Measurements from ENCODE around the gene CHST6. TPM values are rescaled to one million over a fixed set of nuclear protein-coding genes. Genes with fewer than 3 reads are reported as not detected.
"Not testable (repeated sequence)": the region's sequence is repeated elsewhere in the genome, so short reads cannot be mapped to it uniquely, and the experiment has no call there.

CHST6 gene
- total RNA-seq, 1 donor from 2014 or later, result 4.4 TPM

DNA sequence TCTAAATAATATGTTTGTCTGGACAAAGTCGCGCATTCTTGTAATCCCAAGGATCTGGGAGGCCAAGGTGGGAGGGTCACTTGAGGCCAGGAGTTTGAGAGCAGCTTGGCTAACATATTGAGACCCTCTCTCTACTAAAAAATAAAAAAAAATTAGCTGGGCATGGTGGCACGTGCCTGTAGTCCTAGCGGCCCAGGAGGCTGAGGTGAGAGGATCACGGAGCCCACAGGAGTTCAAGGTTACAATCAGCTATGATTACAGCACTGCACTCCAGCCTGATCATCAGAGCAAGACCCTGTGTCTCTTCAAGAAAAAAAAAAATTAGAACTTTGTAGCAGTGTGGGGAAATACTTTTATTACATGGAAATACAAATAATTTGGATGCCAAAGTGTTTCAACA is 6.1 kb upstream of the CHST6 start:
- H3K4me3 ChIP-seq, result peak overlapping the region in 1 of 2 donors; percentile 28
- intact Hi-C loops (cut with DNase I), result loop anchor here (2.0 kb wide), 1 partner anchor 37 kb away; the partner anchor contains the start of gene TMEM170A
- no peaks in the 10 kb centered on the region for H3K36me3 ChIP-seq
- TF ChIP-seq, protein P1, sequence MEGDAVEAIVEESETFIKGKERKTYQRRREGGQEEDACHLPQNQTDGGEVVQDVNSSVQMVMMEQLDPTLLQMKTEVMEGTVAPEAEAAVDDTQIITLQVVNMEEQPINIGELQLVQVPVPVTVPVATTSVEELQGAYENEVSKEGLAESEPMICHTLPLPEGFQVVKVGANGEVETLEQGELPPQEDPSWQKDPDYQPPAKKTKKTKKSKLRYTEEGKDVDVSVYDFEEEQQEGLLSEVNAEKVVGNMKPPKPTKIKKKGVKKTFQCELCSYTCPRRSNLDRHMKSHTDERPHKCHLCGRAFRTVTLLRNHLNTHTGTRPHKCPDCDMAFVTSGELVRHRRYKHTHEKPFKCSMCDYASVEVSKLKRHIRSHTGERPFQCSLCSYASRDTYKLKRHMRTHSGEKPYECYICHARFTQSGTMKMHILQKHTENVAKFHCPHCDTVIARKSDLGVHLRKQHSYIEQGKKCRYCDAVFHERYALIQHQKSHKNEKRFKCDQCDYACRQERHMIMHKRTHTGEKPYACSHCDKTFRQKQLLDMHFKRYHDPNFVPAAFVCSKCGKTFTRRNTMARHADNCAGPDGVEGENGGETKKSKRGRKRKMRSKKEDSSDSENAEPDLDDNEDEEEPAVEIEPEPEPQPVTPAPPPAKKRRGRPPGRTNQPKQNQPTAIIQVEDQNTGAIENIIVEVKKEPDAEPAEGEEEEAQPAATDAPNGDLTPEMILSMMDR (IDR thresholded peaks at IDR 0.05), result no peak
- H3K27me3 ChIP-seq, result no peaks in the 10 kb centered on the region
- H3K4me1 ChIP-seq, result peaks cover 6 to 20% of the 10 kb centered on the region in 2 donors
- H3K27ac ChIP-seq, result peak overlapping the region; percentile 53 to 73
- DNase-seq (ENCODE audit: low spot score in 2 of 2), result no peak
- no peaks in the 10 kb centered on the region for H3K9me3 ChIP-seq

DNA sequence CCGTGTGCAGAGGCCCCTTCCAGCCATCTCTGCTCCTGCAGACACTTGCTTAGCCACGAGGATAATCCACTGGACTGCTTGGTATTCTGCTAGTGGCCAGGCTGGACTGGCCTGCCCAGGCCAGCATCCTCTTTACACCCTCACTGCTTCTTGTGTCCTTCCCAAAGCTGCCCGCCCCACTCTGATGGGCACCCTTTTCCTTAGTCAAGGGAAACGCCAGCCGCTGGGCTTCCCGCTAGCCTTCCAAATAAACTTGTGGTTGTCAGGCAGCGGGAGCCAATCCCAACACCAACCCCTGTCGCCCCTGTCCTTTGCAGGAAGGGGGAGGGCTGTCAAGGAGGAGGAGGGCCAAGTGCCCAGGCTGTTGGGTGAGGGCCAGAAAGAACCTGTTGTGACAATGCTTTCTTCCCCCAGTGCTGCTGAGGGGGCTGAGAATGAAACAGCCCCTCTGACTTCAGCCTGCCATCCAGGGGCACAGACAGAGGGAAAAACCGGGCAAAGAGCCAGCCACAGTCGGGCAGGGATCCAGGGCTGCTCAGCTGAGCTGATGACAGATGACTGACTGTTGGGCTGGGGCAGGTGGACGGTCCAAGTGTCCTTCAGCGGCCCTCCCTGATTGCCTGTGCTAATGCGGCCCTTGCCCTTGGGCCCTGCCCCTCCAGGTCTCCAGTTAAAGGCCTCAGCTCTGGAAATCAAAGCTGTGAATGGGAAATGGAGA is 3.5 kb upstream of the CHST6 start:
- Histone ChIP-seq H3K4me1 (peaks cover 6 to 23% of the 10 kb centered on the region in 2 donors), H3K27ac (peak overlapping the region; percentile 66 to 73)
- H3K4me3 ChIP-seq, result not testable (repeated sequence)

GRCh38 chr16:75497558-75497957 is 2.3 kb upstream of the CHST6 start:
- H3K27me3 ChIP-seq, result no peaks in the 10 kb centered on the region
- intact Hi-C loops (cut with DNase I), result no loop called here
- H3K36me3 ChIP-seq, result no peaks in the 10 kb centered on the region
- H3K4me1 ChIP-seq, result peaks cover 6 to 23% of the 10 kb centered on the region in 2 donors
- H3K4me3 ChIP-seq, result no peak overlapping the region
- TF ChIP-seq, protein P1 (IDR thresholded peaks at IDR 0.05), result no peak
- DNase-seq (ENCODE audit: low spot score in 2 of 2), result no peak
- no peaks in the 10 kb centered on the region for H3K9me3 ChIP-seq
- H3K27ac ChIP-seq, result peak overlapping the region; percentile 25 to 73

More for the DNA sequence above, 3.5 kb upstream of the CHST6 start:
- intact Hi-C loops (cut with DNase I); DNase-seq (ENCODE audit: low spot score in 2 of 2); H3K36me3 ChIP-seq; H3K27me3 ChIP-seq; H3K9me3 ChIP-seq: not testable (repeated sequence)

DNA sequence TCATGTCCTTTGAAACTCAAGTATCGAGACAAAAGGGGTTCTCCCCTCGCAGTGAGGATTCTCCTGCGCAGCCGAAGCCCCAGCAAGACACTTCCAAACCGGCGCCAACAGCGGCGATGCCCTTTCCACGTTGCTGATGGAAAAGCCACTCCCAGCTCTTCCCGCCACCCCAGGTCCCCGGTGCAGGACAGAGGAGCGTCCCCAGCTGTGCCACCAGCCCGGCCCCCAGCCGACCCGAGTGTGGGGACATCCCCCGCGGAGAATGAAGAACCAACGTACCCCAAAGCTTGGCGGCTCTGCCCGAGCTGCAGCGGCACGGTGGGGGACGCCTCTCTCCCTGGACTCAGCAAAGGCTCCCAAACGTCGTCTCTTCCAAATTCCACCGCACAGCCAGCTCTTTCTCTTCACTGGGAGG is 573 bp downstream of the CHST6 start:
- TF ChIP-seq, protein P1 (IDR thresholded peaks at IDR 0.05), result no peak
- intact Hi-C loops (cut with DNase I), result loop anchor here (2.0 kb wide), 1 partner anchor 22 kb away; no protein-coding TSS in a partner anchor
- H3K27me3 ChIP-seq, result no peaks in the 10 kb centered on the region
- H3K4me1 ChIP-seq, result peaks cover 2 to 11% of the 10 kb centered on the region in 2 donors
- H3K36me3 ChIP-seq, result no peaks in the 10 kb centered on the region
- DNase-seq (ENCODE audit: low spot score in 2 of 2), result no peak
- H3K9me3 ChIP-seq, result no peaks in the 10 kb centered on the region
- H3K27ac ChIP-seq, result peak overlapping the region; percentile 56 to 59
- H3K4me3 ChIP-seq, result peak overlapping the region; percentile 61 to 70

DNA sequence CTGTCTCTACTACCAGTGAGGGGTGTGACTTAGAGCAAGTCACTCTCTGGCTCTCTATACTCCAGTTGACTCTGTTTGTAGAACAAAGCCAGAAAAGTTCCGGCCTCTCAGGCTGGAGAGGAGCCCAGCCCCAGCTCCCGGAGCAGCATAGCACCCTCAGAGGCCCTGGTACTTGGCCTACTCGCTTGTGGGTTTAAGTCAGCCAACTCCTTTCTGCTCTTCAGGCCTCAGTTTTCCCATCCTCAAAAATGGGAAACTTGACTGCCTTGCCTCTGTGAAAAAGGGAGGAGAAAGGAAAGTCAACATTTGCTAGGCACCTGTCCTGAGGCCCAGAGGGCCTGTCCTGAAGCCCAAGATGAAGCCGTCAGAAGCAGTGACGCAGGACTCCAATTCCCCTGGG is 1.1 kb downstream of the CHST6 start:
- H3K27ac ChIP-seq, result no peak overlapping the region
- TF ChIP-seq, protein P1 (IDR thresholded peaks at IDR 0.05), result no peak
- H3K27me3 ChIP-seq, result no peaks in the 10 kb centered on the region
- no peaks in the 10 kb centered on the region for H3K36me3 ChIP-seq
- peak overlapping the region; percentile 61 to 70 for H3K4me3 ChIP-seq
- no peaks in the 10 kb centered on the region for H3K9me3 ChIP-seq
- no peak for DNase-seq (ENCODE audit: low spot score in 2 of 2)
- intact Hi-C loops (cut with DNase I), result loop anchor here (2.0 kb wide), 1 partner anchor 23 kb away; no protein-coding TSS in a partner anchor
- H3K4me1 ChIP-seq, result peaks cover 2 to 7% of the 10 kb centered on the region in 2 donors

GRCh38 chr16:75491876-75492275 is 3.4 kb downstream of the CHST6 start:
- TF ChIP-seq, protein P1 (IDR thresholded peaks at IDR 0.05), result no peak
- no peaks in the 10 kb centered on the region for H3K9me3 ChIP-seq
- H3K27me3 ChIP-seq, result no peaks in the 10 kb centered on the region
- no peak for DNase-seq (ENCODE audit: low spot score in 2 of 2)
- no peak overlapping the region for H3K4me3 ChIP-seq
- H3K4me1 ChIP-seq, result peaks cover 0 to 3% of the 10 kb centered on the region in 2 donors
- intact Hi-C loops (cut with DNase I), result no loop called here
- no peaks in the 10 kb centered on the region for H3K36me3 ChIP-seq
- H3K27ac ChIP-seq, result no peak overlapping the region

Measured in ascending aorta (tissue), 2 donors.